Measurements from ENCODE around the gene NANOS2. TPM values are rescaled to one million over a fixed set of nuclear protein-coding genes. Genes with fewer than 3 reads are reported as not detected.

The NANOS2 gene
- total RNA-seq, 4 donors from 2014 or later = not detected

DNA sequence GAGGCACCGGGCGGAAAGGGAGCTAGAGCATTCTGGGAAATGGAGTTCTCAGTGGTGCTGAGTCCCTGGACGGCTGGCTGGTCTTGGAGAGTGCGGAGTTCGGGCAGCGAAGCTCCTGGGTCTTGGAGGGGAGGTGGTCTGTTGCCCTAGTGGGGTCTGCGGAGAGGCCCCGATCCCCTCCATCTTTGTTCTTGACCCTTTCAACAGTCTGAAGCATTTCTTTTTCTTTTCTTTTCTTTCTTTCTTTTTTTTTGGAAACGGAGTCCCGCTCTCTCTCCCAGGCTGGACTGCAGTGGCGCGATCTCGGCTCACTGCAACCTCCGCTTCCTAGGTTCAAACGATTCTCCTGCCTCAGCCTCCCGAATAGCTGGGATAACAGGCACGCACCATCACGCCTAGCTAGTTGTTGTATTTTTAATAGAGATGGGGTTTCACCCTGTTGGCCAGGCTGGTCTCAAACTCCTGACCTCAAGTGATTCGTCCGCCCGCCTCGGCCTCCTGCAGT, 51.2 kb downstream of the NANOS2 start:
- intact Hi-C loops (cut with DNase I) = loop anchor here (2.0 to 10.0 kb wide), 2 partner anchors 23 to 151 kb away; partner anchors contain the start of gene IRF2BP1
- DNase-seq (ENCODE audit: extremely low spot score) = no peak
- TF ChIP-seq POLR2AphosphoS5 (IDR thresholded peaks at IDR 0.05) (no peak), POLR2A (IDR thresholded peaks at IDR 0.05; ENCODE audit: low read depth) (no peak), EP300 (IDR thresholded peaks at IDR 0.05) (no peak)
- TF ChIP-seq, protein P1, sequence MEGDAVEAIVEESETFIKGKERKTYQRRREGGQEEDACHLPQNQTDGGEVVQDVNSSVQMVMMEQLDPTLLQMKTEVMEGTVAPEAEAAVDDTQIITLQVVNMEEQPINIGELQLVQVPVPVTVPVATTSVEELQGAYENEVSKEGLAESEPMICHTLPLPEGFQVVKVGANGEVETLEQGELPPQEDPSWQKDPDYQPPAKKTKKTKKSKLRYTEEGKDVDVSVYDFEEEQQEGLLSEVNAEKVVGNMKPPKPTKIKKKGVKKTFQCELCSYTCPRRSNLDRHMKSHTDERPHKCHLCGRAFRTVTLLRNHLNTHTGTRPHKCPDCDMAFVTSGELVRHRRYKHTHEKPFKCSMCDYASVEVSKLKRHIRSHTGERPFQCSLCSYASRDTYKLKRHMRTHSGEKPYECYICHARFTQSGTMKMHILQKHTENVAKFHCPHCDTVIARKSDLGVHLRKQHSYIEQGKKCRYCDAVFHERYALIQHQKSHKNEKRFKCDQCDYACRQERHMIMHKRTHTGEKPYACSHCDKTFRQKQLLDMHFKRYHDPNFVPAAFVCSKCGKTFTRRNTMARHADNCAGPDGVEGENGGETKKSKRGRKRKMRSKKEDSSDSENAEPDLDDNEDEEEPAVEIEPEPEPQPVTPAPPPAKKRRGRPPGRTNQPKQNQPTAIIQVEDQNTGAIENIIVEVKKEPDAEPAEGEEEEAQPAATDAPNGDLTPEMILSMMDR (IDR thresholded peaks at IDR 0.05) = no peak
- Histone ChIP-seq H3K27me3 (peaks cover 10 to 31% (median 16%) of the 10 kb centered on the region in 4 donors), H3K4me1 (peaks cover 24 to 36% (median 33%) of the 10 kb centered on the region in 4 donors), H3K27ac (replicated peaks in 1 of 4) (peak overlapping the region in 2 of 4 donors; percentile 94 to 97), H3K4me3 (peak overlapping the region; percentile 94 to 100 (median 98)), H3K9me3 (no peaks in the 10 kb centered on the region), H3K36me3 (peaks cover 5 to 25% (median 17%) of the 10 kb centered on the region in 4 donors)
- WGBS = 4% methylated on average over 18 of the region's 22 CpGs

Other genes starting within 250 kb of the NANOS2 start
- gene GIPR, start 246.6 kb downstream of the NANOS2 start, total RNA-seq = not detected
- gene SNRPD2, start 222.8 kb downstream of the NANOS2 start, total RNA-seq = 100 to 1,000 TPM; 107 to 167 (median 139) TPM
- 1 to 10 TPM; 4.6 to 6.8 (median 6.0) TPM for gene QPCTL, start 222.1 kb downstream of the NANOS2 start, total RNA-seq
- 10 to 100 TPM in 3 of 4 donors, 1 to 10 TPM in 1; 8.6 to 27.7 (median 18.2) TPM for gene FBXO46, start 183.9 kb downstream of the NANOS2 start, total RNA-seq
- not detected for gene MEIOSIN, start 181.3 kb downstream of the NANOS2 start, total RNA-seq
- 10 to 100 TPM; 18.2 to 39.9 (median 28.8) TPM for gene SIX5, start 145.5 kb downstream of the NANOS2 start, total RNA-seq
- 100 to 1,000 TPM; 247 to 487 (median 347) TPM for gene DMPK, start 132.3 kb downstream of the NANOS2 start, total RNA-seq
- 10 to 100 TPM; 56.0 to 88.7 (median 63.3) TPM for gene DMWD, start 121.9 kb downstream of the NANOS2 start, total RNA-seq
- gene RSPH6A, start 99.5 kb downstream of the NANOS2 start, total RNA-seq = under 1 TPM in 1 of 4 donors, not detected in 3; 0.11 TPM
- gene SYMPK, start 51.6 kb downstream of the NANOS2 start, total RNA-seq = 10 to 100 TPM; 22.0 to 44.2 (median 36.6) TPM
- gene FOXA3, start 50.5 kb downstream of the NANOS2 start, total RNA-seq = not detected
- 10 to 100 TPM; 22.4 to 58.7 (median 44.2) TPM for gene IRF2BP1, start 28.6 kb downstream of the NANOS2 start, total RNA-seq
- 1 to 10 TPM; 3.8 to 7.9 (median 6.0) TPM for gene MYPOP, start 12.2 kb downstream of the NANOS2 start, total RNA-seq
- gene NOVA2, start 59.1 kb upstream of the NANOS2 start, total RNA-seq = 1 to 10 TPM; 1.2 to 4.6 (median 2.7) TPM
- 1 to 10 TPM; 5.3 to 9.6 (median 8.6) TPM for gene CCDC61, start 80.7 kb upstream of the NANOS2 start, total RNA-seq
- gene PGLYRP1, start 108.3 kb upstream of the NANOS2 start, total RNA-seq = under 1 TPM in 1 of 4 donors, not detected in 3; 0.65 TPM
- not detected for gene IGFL4, start 126.2 kb upstream of the NANOS2 start, total RNA-seq
- not detected for gene IGFL3, start 209.9 kb upstream of the NANOS2 start, total RNA-seq
- gene IGFL2, start 233.5 kb upstream of the NANOS2 start, total RNA-seq = not detected

Measured in esophagus muscularis mucosa (tissue), 4 donors.